Epithelial cell of prostate (primary cell): ENCODE results near the gene UBE2V1.

ENCODE experiments used
- DNase-seq: peaks from one replicate; pipeline ENCODE4 v3.0.0-alpha.2; 2011; ENCODE audit warnings: low read depth, low spot score
- H3K27ac ChIP-seq: fragments of 450-650 bp; 2 replicates; pipeline ENCODE4 v1.5.1; 2017; ENCODE audit warnings: mild to moderate bottlenecking

Gene UBE2V1

GRCh38 chr20:50034567-50035180 is 78.3 kb downstream of the UBE2V1 start:
- H3K27ac ChIP-seq = peak overlapping the region; percentile 55
- no peak for DNase-seq

GRCh38 chr20:50032955-50033666 is 79.8 kb downstream of the UBE2V1 start:
- DNase-seq = no peak
- H3K27ac ChIP-seq = peak overlapping the region; percentile 55
